ENCODE results near the gene MS4A6E. TPM values are rescaled to one million over a fixed set of nuclear protein-coding genes. Genes with fewer than 3 reads are reported as not detected.
A peak's percentile ranks its signal among the peaks of the same experiment; 100 is the strongest.
"Not testable (repeated sequence)": the region's sequence is repeated elsewhere in the genome, so short reads cannot be mapped to it uniquely, and the experiment has no call there.

MS4A6E gene, protein sequence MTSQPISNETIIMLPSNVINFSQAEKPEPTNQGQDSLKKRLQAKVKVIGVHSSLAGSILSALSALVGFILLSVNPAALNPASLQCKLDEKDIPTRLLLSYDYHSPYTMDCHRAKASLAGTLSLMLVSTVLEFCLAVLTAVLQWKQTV
- not detected for total RNA-seq

- no peak for ATAC-seq
Observed at GRCh38 chr11:60326955-60327354, at the start of gene MS4A6E. TSS of gene MS4A6E (plus strand) at chr11:60327255. CDS start at chr11:60334896, 7,641 bp downstream.

DNA sequence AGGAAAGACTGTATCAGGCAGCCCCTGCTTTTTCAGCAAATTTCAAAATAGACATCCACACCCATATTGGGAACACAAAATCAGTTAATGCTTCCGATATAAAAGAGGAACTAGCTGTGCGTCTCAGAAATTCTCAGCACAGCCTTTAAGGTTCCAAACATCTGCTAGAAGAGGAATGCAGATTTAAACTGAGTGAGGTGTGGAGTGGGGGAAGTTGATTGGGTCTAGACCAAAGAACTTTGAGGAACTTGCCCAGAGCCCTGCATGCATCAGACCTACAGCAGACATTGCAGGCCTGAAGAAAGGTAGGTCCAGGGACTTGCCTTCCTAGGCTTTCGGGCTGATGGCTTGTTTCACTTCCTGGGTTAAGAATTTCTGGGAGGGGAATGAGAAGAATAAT, 46.6 kb upstream of the MS4A6E start, which contains the start of gene MS4A4A:
MS4A4A (plus strand) TSS at position 255 of the 400 bp plus-strand sequence; CDS start at position 265, 10 bp downstream.
- ATAC-seq, result no peak

- ATAC-seq, result no peak
Observed at GRCh38 chr11:60281485-60281884, 45.6 kb upstream of the MS4A6E start.

DNA sequence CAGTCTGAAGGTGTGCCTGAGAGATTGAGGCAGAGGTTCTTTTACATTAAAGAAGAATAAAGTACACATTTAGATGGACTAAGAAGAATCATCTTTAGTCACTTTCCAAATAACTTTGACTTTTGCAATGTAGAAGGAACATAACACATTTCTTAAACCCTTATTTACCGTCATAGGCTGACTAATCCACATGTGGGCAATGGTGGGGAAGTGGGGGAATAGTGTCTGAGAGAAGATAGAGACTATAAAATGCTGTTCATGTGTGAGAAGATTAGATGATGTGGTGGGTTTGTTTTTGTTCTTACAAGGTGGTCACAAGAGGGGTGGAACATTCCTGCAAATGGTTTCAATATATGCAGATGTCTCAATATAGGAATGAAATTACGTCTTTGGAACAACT, 44.8 kb upstream of the MS4A6E start:
- no peak for ATAC-seq

DNA sequence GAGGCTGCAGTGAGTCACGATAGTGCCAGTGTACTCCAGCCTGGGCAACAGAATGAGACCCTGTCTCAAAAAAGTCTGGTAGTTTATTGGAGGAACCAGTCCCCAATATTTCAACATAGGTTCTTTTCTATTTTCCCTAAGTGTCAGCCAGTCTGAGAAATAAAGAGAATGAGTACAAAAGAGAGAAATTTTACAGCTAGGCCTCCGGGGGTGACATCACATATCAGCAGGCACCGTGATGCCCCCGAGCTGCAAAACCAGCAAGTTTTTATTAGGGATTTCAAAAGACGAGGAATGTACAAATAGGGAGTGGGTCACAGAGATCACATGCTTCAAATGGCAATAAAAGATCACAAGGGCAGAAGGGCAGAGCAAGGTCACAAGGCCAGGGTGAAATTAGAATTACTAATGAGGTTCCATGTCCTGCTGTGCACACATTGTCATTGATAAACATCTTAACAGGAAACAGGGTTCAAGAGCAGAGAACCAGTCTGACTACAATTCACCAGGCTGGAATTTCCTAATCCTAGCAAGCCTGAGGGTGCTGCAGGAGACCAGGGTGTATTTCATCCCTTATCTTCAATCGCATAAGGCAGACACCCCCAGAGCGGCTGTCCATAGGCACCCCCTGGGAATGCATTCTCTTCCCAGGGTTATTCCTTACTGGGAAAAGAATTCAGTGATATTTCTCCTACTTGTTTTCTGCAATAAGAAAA, 41.5 kb upstream of the MS4A6E start:
- not testable (repeated sequence) for ATAC-seq

DNA sequence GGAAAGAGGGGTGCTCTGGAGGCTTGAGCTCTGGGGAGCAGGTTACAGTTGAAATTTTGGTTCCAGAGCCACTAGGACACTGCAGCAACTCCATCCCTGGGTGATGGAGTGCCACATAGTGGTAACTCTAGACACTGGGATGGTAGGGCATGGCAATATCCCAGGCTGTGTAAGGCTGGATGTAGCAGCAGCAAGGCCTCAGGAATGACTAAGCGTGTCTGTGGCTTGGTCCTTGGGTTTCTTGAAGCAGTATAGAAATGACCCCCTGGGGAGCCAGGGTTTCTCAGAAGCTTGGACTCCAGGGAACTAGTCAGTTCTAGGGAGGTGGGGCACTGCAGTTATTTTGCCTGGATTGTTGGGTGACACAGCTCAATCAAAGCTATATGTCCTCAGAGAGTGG, 38.5 kb upstream of the MS4A6E start:
- ATAC-seq, result no peak

DNA sequence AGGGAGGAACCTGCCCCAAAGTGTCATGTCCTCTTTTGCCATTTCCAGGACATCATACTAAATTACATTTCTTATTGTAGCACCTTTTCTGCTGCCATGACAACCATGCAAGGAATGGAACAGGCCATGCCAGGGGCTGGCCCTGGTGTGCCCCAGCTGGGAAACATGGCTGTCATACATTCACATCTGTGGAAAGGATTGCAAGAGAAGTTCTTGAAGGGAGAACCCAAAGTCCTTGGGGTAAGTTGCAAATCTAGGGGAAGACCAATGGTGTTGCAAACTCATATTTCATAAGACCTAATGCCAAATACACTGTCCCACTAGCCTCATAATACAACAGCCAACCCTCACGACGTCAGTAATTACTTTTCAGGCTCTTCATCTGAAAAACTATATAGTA, 34.9 kb upstream of the MS4A6E start:
- ATAC-seq, result no peak

- ATAC-seq, result no peak
Observed at GRCh38 chr11:60301178-60301577, 25.9 kb upstream of the MS4A6E start.

DNA sequence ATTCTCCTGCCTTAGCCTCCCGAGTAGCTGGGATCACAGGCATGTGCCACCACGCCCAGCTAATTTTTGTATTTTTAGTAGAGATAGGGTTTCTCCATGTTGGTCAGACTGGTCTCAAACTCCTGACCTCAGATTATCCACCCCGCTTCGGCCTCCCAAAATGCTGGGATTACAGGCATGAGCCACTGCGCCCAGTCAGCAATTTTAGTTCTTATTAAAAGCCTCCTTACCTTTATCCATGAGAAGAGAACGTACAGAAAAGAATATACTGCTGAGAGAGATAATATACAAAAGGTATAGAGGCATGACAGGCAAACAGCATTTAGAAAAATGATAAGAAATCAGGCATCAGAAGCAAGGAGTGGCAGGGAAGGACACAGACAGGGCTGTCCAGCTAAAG, 25.2 kb upstream of the MS4A6E start:
- not testable (repeated sequence) for ATAC-seq

DNA sequence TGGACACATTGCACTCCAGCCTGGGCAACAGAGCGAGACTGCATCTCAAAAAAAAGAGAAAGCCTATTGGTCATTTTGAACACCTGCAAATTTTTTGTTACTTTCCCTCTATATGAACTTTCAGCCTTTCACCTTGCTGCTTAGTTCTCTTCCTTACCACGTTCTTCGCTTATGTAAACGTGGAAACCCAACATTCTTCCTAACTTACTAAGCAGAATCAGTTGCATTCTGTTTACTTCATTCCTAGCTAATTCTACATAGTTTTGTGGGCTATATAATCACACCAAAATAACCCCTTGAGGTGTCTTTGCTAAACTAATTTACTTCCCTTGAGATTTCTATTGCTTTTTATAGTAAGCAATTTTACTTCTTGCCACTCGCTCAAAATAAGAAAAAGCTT, 23.4 kb upstream of the MS4A6E start:
- no peak for ATAC-seq

GRCh38 chr11:60305906-60306619, 21.0 kb upstream of the MS4A6E start:
- no peak for ATAC-seq

GRCh38 chr11:60307507-60308195, 19.4 kb upstream of the MS4A6E start:
- ATAC-seq, result no peak

DNA sequence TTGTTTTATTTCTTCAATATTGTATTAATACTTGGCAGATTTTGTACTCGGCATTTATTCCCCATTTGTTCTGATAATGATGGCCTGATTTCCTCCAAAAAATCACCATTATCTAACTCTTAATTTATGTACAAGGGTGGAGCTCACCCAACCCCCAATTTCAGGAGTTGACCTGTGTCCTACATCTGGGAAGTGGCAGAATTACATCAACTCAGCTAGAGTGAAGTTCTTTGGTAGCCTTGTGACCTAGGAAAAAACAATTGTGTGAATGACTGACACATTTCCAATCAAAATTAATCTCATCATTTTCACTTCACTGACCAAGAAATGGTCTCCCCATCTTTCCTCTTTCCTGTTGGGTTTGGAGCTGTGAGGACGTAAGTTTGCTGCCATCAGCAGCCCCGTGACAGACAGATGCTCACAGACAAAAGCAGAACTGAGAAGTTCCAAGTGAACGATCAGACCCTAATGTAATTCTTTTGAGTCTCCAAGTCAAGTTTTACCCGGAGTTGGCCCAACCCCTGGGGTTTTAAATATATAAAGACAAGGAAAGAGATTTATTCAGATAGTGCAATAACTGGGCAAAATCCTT, 16.6 kb upstream of the MS4A6E start:
- no peak for ATAC-seq

DNA sequence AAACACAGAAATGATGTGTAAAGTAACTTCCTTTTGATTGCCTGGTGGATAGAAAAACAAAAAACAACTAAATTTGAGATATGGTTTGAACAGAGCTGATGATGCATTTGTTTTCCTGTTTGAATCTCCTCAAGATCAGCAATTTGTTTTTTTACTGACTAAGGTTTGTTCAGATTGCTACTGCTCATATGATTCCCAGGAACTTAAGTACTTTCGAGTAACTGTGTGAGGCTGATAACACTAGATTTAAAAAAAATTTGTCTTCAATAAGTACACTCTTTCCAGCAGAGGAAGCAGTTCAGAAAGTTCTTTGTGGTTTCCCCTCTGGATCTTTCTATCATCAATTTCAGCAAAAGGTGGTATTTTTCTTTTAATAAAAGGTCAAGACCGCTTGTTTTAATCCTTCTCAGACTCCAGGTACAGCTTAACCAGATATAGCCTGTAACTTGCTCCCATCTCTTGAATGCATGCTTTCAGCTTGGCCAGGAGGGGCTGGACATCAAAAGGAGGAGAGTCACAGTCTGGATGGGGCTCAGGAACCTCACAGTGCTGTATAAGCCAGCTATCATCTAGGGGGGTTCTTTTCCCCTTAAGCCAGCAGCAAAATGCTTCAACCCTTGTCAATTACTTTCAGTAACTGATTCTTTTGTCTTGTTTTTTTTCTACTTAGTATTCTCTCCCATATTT, 12.3 kb upstream of the MS4A6E start:
- ATAC-seq, result no peak

GRCh38 chr11:60315871-60316270, 11.2 kb upstream of the MS4A6E start:
- ATAC-seq, result no peak

DNA sequence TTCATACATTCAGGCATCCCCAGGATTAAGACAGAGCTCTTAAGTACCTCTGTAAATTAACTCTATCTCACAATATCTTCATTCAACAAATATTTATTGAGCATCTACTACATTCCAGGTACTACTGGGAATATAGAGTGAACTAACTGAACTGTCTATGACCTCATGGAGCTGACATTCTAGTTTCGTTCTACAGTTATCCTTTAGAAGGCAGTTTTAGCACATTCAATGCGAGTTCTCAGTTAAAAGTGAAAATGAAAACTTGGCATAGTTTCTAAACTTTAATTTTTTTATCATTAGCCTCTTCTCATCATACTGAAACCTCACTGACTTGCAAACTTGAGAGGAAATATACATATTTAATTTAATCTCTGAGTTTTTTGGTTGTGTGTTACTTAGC, 10.7 kb upstream of the MS4A6E start:
- no peak for ATAC-seq

DNA sequence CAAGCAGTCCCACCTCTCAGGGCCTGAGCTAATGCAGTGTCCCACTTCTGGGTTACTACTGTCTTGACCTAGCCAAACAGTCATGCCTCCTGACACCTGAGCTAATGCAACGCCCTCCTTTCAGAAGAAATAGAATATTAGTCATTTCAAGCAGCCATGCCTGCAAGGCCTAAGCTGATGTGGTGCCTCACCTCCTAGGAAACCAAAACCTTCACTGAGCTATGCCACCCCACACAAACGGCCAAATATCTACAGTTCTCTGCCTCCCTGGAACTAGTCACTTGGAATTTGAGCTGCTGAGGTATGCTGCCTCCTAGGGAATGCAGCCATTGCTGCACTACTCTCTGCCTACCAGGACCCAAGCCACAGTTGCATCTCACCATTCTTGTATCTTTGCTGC, 8.3 kb upstream of the MS4A6E start:
- no peak for ATAC-seq

DNA sequence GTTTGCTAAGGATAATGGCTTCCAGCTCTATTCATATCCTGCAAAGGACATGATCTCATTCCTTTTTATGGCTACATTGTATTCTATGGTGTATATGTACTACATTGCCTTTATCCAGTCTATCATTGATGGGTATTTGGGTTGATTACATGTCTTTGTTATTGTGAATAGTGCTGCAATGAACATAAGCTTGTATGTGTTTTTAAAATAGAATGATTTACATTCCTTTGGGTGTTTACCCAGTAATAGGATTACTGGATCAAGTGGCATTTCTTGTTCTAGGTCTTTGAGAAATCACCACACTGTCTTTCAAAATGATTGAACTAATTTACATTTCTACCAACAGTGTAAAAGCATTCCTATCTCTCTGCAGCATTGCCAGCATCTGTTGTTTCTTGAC, 6.0 kb upstream of the MS4A6E start:
- no peak for ATAC-seq

GRCh38 chr11:60328460-60328859, 1.4 kb downstream of the MS4A6E start:
- no peak for ATAC-seq

DNA sequence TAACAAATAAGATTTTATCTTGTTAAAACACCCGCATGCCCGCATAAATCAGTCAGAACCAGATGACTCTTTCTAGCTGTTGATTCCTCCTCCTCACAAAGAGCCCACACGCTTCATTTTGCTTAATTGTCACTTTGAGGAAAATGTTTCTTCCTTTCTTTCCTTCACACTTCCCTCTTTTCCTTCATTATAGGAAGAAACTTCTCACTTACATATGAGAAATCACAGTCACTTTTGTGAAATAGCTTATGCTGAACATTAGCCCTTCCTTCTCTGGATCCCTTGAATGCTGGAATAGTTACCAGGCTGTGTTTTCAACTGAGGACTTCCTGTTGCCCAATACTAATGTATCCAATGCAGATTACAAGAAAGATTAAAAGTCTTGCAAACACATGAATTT, 5.8 kb downstream of the MS4A6E start:
- ATAC-seq, result no peak

DNA sequence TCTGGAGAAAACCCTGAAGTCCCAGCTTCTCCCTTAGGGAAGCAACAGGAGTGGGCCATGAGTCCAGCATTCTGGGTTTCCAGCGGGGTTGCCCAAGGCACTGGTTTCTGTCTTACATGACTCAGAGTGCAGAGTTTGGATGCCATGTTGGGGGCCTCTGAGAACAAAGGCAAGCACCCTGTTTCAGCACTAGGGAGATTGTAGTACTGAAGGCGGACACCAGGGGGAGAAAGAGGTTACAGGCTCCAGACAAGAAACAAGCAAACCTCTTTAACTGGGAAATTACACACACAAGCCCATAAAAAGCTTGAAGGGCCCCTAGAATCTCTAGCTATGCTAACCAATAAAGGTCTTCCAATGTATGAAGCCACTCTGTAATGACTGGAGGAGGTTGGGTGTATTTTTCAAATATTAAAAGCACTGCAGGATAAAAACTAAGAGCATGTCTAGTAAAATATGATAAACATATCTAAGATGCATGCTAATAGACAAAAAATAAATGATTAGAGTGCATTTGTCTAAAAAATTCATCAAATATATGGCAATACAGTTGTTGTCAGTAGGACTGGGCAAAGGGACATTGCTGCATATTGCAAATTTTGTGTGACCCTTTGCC, 7.1 kb downstream of the MS4A6E start:
- ATAC-seq, result peak; percentile 38

Data from esophagus mucosa (tissue), 1 donor.